Peyer's patch (tissue), 4 donors: ENCODE measurements around the gene KEL. TPM values are rescaled to one million over a fixed set of nuclear protein-coding genes. Genes with fewer than 3 reads are reported as not detected.

Source experiments
- DNase-seq, 3 donors: peaks; one replicate each; pipeline ENCODE4 v3.0.0-alpha.2; 2017 to 2019
- H3K27ac ChIP-seq, 4 donors: fragments of 200-600 bp; sonication (generic); one replicate each; pipeline ENCODE4 v1.5.1; 2016 to 2019
- H3K27me3 ChIP-seq, 2 donors: fragments of 200-600 bp; sonication (generic); one replicate each; pipeline ENCODE4 v1.5.1; 2019
- H3K36me3 ChIP-seq, 3 donors: fragments of 200-600 bp; sonication (generic); one replicate each; pipeline ENCODE4 v1.5.1; 2016 to 2019
- H3K4me1 ChIP-seq, 4 donors: fragments of 200-600 bp; sonication (generic); one replicate each; pipeline ENCODE4 v1.5.1; 2016 to 2019
- H3K4me3 ChIP-seq, 4 donors: fragments of 200-600 bp; sonication (generic); 1 replicate in 3 of 4; 2 replicates in 1 of 4; pipeline ENCODE4 v1.5.1; 2016 to 2019; ENCODE audit warnings: mild to moderate bottlenecking in 1 of 4
- H3K9me3 ChIP-seq, 4 donors: fragments of 200-600 bp; sonication (generic); one replicate each; pipeline ENCODE4 v1.5.1; 2016 to 2019; ENCODE audit warnings: mild to moderate bottlenecking in 1 of 4
- POLR2A ChIP-seq, 2 donors: fragments of 450-650 bp; IDR thresholded peaks; one replicate each; pipeline ENCODE4 v1.5.1; 2017; ENCODE audit warnings: antibody characterized with exemption in 2 of 2, mild to moderate bottlenecking in 2 of 2, moderate library complexity in 2 of 2
- total RNA-seq, 4 donors: library from RNA; depleted of rRNA; stranded (reverse); fragments of >200 nt; gene quantifications; one replicate each; pipeline ENCODE4 v1.1.0, GENCODE V29; 2016
- TF ChIP-seq, protein P1 (sequence below), 6 experiments: fragments of 450-650 bp in 4 of 6; fragments of 200-600 bp in 2 of 6; sonication (generic) in 1 of 6; IDR thresholded peaks; one replicate each; pipeline ENCODE4 v1.5.1; 2017 to 2019; ENCODE audit warnings: antibody characterized with exemption in 6 of 6, mild to moderate bottlenecking in 3 of 6, moderate library complexity in 1 of 6

Gene KEL
- total RNA-seq, 4 donors from 2014 or later, result not detected

DNA sequence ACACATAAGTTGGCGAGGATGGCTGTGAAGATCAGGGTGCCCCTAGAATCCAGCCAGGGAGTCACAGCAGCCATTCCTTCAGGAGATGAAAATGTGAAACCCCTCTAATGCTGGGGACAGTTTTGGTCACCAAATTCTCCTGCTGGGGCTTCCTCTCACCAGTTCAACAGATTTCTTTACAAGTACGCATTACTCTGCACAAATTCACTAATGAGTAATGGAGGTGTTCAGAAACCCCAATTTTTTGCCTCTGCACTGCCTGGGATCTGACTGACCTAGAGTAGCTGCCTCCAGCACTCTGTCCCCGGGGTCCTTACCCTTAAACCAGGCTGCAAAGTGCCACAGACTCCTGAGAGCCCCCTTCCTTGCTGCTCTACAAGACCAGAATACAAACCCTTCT is 44.7 kb downstream of the KEL start:
- Histone ChIP-seq H3K4me3 (no peak overlapping the region), H3K4me1 (no peaks in the 10 kb centered on the region), H3K9me3 (no peaks in the 10 kb centered on the region), H3K36me3 (no peaks in the 10 kb centered on the region), H3K27me3 (no peaks in the 10 kb centered on the region), H3K27ac (no peak overlapping the region)
- no peak for DNase-seq
- TF ChIP-seq, protein P1, sequence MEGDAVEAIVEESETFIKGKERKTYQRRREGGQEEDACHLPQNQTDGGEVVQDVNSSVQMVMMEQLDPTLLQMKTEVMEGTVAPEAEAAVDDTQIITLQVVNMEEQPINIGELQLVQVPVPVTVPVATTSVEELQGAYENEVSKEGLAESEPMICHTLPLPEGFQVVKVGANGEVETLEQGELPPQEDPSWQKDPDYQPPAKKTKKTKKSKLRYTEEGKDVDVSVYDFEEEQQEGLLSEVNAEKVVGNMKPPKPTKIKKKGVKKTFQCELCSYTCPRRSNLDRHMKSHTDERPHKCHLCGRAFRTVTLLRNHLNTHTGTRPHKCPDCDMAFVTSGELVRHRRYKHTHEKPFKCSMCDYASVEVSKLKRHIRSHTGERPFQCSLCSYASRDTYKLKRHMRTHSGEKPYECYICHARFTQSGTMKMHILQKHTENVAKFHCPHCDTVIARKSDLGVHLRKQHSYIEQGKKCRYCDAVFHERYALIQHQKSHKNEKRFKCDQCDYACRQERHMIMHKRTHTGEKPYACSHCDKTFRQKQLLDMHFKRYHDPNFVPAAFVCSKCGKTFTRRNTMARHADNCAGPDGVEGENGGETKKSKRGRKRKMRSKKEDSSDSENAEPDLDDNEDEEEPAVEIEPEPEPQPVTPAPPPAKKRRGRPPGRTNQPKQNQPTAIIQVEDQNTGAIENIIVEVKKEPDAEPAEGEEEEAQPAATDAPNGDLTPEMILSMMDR (IDR thresholded peaks at IDR 0.05), result no peak
- no peak for TF ChIP-seq POLR2A (IDR thresholded peaks at IDR 0.05)

DNA sequence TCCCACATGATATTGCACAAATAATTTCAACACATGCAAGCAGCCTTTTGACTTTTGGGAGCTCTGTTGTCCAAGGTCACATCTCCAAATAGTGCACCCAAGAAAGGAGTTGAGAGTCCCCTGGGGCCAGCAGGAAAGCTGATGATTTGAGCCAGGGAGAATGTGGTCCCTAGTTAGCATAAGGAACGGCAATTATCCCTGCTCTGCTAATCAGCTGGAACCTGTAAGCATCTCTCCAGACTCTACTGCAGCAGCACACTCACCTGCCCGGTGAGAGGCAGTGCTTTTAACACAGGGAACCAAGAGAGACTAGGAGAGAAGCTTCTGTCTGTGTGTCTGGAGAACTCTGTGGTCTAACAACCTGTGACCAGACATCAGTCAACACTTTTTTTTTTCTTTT is 45.7 kb downstream of the KEL start:
- DNase-seq, result no peak
- no peaks in the 10 kb centered on the region for H3K27me3 ChIP-seq
- H3K27ac ChIP-seq, result no peak overlapping the region
- no peaks in the 10 kb centered on the region for H3K36me3 ChIP-seq
- TF ChIP-seq, protein P1 (IDR thresholded peaks at IDR 0.05), result no peak
- H3K9me3 ChIP-seq, result no peaks in the 10 kb centered on the region
- no peaks in the 10 kb centered on the region for H3K4me1 ChIP-seq
- H3K4me3 ChIP-seq, result no peak overlapping the region

DNA sequence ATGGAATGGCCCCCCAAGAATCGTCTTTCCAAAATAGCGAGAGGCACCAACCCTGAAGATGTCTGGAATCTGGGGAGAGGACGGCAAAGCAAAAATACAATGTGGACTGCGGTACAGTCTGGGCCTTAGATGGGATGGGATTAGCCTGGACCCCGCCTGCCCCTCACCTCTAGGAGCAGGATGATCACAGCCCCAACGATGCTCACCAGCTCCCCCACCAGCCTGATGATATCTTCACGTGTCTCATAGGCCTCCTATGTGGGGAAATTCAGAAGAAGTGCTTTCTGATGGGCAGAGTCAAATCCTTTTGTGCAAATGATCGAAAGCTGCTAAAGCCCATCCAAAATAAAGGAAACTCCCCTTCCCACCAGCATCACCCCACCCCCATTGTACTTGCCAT is 46.8 kb downstream of the KEL start:
- H3K4me1 ChIP-seq, result no peaks in the 10 kb centered on the region
- H3K4me3 ChIP-seq, result no peak overlapping the region
- TF ChIP-seq POLR2A (IDR thresholded peaks at IDR 0.05), result no peak
- TF ChIP-seq, protein P1 (IDR thresholded peaks at IDR 0.05), result no peak
- no peaks in the 10 kb centered on the region for H3K9me3 ChIP-seq
- no peak overlapping the region for H3K27ac ChIP-seq
- no peaks in the 10 kb centered on the region for H3K27me3 ChIP-seq
- no peaks in the 10 kb centered on the region for H3K36me3 ChIP-seq
- DNase-seq, result no peak

DNA sequence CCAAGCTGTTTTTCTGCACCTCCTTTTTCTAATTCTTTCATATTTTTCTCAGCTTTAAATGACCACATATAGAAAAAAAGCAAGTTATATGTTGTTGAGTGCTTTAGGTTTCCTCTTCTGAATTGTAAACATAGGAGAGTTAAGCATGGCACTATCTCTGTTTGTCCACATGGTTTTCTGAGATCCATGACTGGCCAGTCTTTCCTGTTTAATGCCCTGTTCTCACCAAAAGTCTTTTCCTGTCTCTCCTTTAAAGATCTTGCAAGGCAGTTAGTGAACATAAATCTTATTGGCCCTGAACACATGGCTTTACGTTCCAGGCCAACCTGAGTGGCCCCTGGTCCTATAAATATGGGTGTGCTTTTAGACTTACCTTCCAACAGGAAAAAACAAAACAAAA is 48.0 kb downstream of the KEL start:
- Histone ChIP-seq H3K9me3 (no peaks in the 10 kb centered on the region), H3K27me3 (no peaks in the 10 kb centered on the region), H3K36me3 (no peaks in the 10 kb centered on the region), H3K27ac (no peak overlapping the region), H3K4me3 (no peak overlapping the region), H3K4me1 (peaks cover 0 to 8% (median 0%) of the 10 kb centered on the region in 4 donors)
- DNase-seq, result no peak
- TF ChIP-seq POLR2A (IDR thresholded peaks at IDR 0.05), result no peak
- TF ChIP-seq, protein P1 (IDR thresholded peaks at IDR 0.05), result no peak

DNA sequence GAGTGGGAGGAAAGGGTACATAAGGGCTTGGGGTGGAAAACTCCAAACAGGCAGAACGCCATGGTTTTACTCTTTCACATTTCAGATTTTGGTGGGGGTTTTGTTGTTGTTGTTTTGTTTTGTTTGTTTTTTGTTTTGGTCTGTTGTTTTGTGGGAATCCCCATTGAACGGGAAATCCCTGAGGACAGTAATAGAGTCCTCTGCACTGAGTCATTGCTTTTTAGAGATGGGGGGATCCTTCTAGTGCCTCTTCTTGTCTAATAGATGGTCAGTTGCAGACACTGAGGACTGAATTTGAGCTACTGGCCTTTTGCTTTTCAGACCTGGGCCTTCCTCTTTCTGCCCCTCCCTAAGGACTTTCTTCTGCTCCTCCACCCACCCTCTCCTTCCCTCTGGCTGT is 48.6 kb downstream of the KEL start:
- H3K4me3 ChIP-seq, result no peak overlapping the region
- no peak for TF ChIP-seq POLR2A (IDR thresholded peaks at IDR 0.05)
- TF ChIP-seq, protein P1 (IDR thresholded peaks at IDR 0.05), result no peak
- H3K9me3 ChIP-seq, result no peaks in the 10 kb centered on the region
- no peak overlapping the region for H3K27ac ChIP-seq
- no peaks in the 10 kb centered on the region for H3K27me3 ChIP-seq
- no peak for DNase-seq
- H3K36me3 ChIP-seq, result no peaks in the 10 kb centered on the region
- peaks cover 0 to 10% (median 0%) of the 10 kb centered on the region in 4 donors for H3K4me1 ChIP-seq

DNA sequence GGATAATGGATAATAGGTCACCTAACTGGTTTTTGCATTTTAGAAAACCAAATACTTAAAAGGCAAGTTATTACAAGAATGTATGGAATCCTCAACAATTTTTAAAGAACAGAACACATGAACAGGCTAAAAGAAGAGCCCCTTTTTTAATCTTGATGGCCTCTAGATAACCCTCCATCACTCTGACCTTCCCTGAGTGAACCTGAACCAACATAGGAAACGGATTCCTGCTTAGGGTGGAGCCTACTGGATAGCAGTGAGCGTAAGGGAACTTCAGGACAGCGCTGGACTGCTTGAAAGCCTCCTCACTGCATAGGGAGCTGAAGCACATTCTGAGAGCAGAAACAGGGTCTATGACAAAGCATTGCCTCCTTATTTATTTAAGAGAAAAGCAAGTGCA is 49.1 kb downstream of the KEL start:
- no peak overlapping the region for H3K27ac ChIP-seq
- no peak for DNase-seq
- no peaks in the 10 kb centered on the region for H3K27me3 ChIP-seq
- H3K9me3 ChIP-seq, result no peaks in the 10 kb centered on the region
- no peak overlapping the region for H3K4me3 ChIP-seq
- H3K4me1 ChIP-seq, result peaks cover 0 to 10% (median 0%) of the 10 kb centered on the region in 4 donors
- no peak for TF ChIP-seq POLR2A (IDR thresholded peaks at IDR 0.05)
- TF ChIP-seq, protein P1 (IDR thresholded peaks at IDR 0.05), result no peak
- H3K36me3 ChIP-seq, result no peaks in the 10 kb centered on the region
